Activated T-cell treated with anti-CD3 and anti-CD28 coated beads for 48 hours (primary cell): ENCODE measurements around the gene NPY5R.

Experiments used
- DNase-seq: peaks from one replicate; pipeline ENCODE4 v3.0.0-alpha.2; 2020; ENCODE audit warnings: low read depth

The NPY5R gene

GRCh38 chr4:163343604-163344146, at the start of gene NPY5R:
TSS of gene NPY5R (plus strand) at chr4:163343892. CDS start at chr4:163350274, 6,382 bp downstream.
- no peak for DNase-seq

- no peak for DNase-seq
These were observed 48.6 kb upstream of the NPY5R start for GRCh38 chr4:163295138-163295537.

GRCh38 chr4:163300445-163300844, 43.2 kb upstream of the NPY5R start:
- no peak for DNase-seq

- no peak for DNase-seq
These were observed 40.6 kb upstream of the NPY5R start for GRCh38 chr4:163303069-163303468.

GRCh38 chr4:163309466-163309865, 34.2 kb upstream of the NPY5R start:
- no peak for DNase-seq

GRCh38 chr4:163317110-163317509, 26.6 kb upstream of the NPY5R start:
- no peak for DNase-seq

- DNase-seq: no peak
These were observed 12.6 kb upstream of the NPY5R start for GRCh38 chr4:163330916-163331628.

GRCh38 chr4:163331629-163332376, 11.9 kb upstream of the NPY5R start:
- no peak for DNase-seq

- peak; percentile 15 for DNase-seq
These were observed 10.9 kb upstream of the NPY5R start, which contains the start of gene NPY1R for GRCh38 chr4:163332526-163333406. TSS of gene NPY1R (minus strand) at chr4:163332596. CDS start at chr4:163326554, 6,042 bp downstream.

- DNase-seq: no peak
These were observed 8.3 kb upstream of the NPY5R start for GRCh38 chr4:163335384-163335783.

- no peak for DNase-seq
These were observed 744 bp downstream of the NPY5R start for GRCh38 chr4:163344147-163345125.

GRCh38 chr4:163350672-163351071, 7.0 kb downstream of the NPY5R start:
- DNase-seq: no peak

- no peak for DNase-seq
These were observed 9.4 kb downstream of the NPY5R start for GRCh38 chr4:163353054-163353453.

- DNase-seq: no peak
These were observed 12.4 kb downstream of the NPY5R start for GRCh38 chr4:163356104-163356503.

GRCh38 chr4:163367651-163368050, 24.0 kb downstream of the NPY5R start:
- DNase-seq: no peak

- no peak for DNase-seq
These were observed 28.3 kb downstream of the NPY5R start for GRCh38 chr4:163372029-163372428.

- DNase-seq: no peak
These were observed 35.0 kb downstream of the NPY5R start for GRCh38 chr4:163378661-163379060.

- no peak for DNase-seq
These were observed 37.0 kb downstream of the NPY5R start for GRCh38 chr4:163380703-163381102.

- DNase-seq: no peak
These were observed 38.6 kb downstream of the NPY5R start for GRCh38 chr4:163382178-163382869.

GRCh38 chr4:163384434-163384833, 40.7 kb downstream of the NPY5R start:
- no peak for DNase-seq
